HL-60 (cell line): ENCODE results near the gene HIP1.

Experiments
- GABPA ChIP-seq: IDR thresholded peaks from 2 replicates; pipeline ENCODE4 v1.6.1; 2012; ENCODE audit warnings: low read depth
- POLR2AphosphoS5 ChIP-seq: IDR thresholded peaks from 2 replicates; pipeline ENCODE4 v1.6.1; 2012; ENCODE audit warnings: low read depth
- SPI1 ChIP-seq: IDR thresholded peaks from 2 replicates; pipeline ENCODE4 v1.6.1; 2012; ENCODE audit warnings: low read depth, mild to moderate bottlenecking, borderline replicate concordance
- TF ChIP-seq, protein P1 (sequence below): IDR thresholded peaks from one replicate; pipeline ENCODE4 v1.5.1; 2011; ENCODE audit warnings: low read length, control low read depth, inconsistent platforms; ENCODE audit not compliant: insufficient read depth
- TF ChIP-seq, protein P2 (sequence below): IDR thresholded peaks from 2 replicates; pipeline ENCODE4 v1.6.1; 2012; ENCODE audit warnings: low read depth; ENCODE audit not compliant: insufficient replicate concordance

DNA sequence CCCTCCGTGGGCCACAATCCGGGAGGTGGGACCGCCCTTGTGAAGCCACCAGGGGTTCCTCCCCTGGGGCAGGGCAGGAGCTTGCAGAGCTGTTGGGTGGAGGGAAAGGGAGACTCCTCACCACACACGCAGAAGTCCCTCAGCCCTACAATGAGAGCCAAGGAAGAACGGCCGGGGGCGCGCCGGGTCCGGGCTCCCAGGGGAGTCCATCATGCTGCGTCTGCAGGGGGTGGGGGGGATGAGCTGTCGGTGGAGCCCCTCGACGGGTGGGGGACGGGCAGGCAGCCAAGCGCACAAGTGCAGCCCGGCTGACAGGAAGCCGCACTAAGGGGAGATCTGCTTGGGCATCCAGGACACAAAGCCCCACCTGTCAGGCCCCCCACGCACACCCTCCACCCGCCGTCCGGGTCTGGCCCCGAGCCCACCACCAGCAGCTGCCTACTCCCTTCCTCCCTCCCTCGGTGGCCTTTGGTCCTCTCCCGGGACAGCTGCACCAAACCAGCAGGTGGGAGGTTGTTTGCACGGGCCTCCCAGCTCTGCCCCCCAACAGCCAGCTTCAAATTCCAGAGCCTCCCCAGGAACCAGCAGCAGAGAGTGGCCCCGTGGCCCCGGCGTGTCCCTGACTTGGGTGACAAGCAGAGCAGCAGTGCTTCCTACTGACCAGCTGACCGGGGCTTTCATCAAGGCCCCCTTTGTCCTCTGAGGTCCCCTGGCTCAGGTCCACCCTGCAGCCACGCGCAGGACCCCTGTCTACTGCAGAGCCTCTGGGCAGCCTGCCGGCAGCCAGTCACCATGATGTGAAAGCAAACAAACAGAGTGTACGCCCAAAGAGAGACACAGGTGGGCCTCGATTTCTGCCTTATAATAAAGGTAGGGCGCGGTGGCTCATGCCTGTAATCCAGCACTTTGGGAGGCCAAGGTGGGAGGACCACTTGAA, 50.3 kb downstream of the HIP1 start:
- TF ChIP-seq, protein P1, sequence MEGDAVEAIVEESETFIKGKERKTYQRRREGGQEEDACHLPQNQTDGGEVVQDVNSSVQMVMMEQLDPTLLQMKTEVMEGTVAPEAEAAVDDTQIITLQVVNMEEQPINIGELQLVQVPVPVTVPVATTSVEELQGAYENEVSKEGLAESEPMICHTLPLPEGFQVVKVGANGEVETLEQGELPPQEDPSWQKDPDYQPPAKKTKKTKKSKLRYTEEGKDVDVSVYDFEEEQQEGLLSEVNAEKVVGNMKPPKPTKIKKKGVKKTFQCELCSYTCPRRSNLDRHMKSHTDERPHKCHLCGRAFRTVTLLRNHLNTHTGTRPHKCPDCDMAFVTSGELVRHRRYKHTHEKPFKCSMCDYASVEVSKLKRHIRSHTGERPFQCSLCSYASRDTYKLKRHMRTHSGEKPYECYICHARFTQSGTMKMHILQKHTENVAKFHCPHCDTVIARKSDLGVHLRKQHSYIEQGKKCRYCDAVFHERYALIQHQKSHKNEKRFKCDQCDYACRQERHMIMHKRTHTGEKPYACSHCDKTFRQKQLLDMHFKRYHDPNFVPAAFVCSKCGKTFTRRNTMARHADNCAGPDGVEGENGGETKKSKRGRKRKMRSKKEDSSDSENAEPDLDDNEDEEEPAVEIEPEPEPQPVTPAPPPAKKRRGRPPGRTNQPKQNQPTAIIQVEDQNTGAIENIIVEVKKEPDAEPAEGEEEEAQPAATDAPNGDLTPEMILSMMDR = no peak
- TF ChIP-seq POLR2AphosphoS5 = no peak
- TF ChIP-seq GABPA = no peak
- TF ChIP-seq, protein P2, sequence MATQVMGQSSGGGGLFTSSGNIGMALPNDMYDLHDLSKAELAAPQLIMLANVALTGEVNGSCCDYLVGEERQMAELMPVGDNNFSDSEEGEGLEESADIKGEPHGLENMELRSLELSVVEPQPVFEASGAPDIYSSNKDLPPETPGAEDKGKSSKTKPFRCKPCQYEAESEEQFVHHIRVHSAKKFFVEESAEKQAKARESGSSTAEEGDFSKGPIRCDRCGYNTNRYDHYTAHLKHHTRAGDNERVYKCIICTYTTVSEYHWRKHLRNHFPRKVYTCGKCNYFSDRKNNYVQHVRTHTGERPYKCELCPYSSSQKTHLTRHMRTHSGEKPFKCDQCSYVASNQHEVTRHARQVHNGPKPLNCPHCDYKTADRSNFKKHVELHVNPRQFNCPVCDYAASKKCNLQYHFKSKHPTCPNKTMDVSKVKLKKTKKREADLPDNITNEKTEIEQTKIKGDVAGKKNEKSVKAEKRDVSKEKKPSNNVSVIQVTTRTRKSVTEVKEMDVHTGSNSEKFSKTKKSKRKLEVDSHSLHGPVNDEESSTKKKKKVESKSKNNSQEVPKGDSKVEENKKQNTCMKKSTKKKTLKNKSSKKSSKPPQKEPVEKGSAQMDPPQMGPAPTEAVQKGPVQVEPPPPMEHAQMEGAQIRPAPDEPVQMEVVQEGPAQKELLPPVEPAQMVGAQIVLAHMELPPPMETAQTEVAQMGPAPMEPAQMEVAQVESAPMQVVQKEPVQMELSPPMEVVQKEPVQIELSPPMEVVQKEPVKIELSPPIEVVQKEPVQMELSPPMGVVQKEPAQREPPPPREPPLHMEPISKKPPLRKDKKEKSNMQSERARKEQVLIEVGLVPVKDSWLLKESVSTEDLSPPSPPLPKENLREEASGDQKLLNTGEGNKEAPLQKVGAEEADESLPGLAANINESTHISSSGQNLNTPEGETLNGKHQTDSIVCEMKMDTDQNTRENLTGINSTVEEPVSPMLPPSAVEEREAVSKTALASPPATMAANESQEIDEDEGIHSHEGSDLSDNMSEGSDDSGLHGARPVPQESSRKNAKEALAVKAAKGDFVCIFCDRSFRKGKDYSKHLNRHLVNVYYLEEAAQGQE = no peak
- TF ChIP-seq SPI1 = no peak
